ENCODE data around the gene GATAD2A. TPM values are rescaled to one million over a fixed set of nuclear protein-coding genes. Genes with fewer than 3 reads are reported as not detected.
A peak's percentile ranks its signal among the peaks of the same experiment; 100 is the strongest.
"Not testable (repeated sequence)": the region's sequence is repeated elsewhere in the genome, so short reads cannot be mapped to it uniquely, and the experiment has no call there.

Gene GATAD2A
- total and polyA plus RNA-seq, 2 donors from 2014 or later = 18.0 to 91.0 TPM

DNA sequence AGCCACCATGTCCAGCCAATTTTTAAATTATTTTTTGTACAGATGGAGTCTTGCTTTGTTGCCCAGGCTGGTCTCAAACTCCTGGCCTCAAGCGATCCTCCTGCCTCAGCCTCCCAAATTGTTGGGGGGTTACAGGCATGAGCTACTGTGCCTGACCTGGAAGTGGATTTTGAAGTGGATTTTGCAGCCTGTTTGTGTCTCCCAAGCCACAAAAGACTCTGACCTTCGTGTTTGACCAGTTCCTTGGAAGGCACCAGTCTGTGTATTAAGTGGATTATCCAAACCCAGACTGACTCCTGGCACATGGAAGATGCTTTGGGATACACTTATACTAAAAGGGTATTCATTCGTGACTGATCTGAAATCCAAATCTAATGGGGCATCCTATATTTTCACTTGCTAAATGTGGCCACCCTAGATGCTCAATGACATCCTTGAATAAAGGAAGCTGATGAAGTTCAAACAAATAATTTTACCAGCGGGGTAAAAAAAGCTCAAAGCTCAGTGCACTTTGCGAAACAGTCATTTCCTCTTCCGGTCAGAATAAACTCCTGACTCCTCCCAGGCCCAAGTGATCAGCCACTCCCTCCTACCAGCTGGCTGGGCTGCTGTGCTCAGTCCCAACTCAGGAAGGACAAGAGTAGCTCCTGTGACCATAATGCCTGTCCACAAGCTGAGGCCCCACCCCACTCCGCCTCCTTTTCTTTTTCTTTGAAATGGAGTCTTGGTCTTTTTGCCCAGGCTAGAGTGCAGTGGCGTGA, 32.6 kb upstream of the GATAD2A start:
- Histone ChIP-seq H3K4me3 (ENCODE audit: low read length in 3 of 3) (no peak overlapping the region), H3K9me3 (ENCODE audit: control insufficient read depth in 2 of 3, insufficient read depth in 1 of 3, low read length in 3 of 3) (no peaks in the 10 kb centered on the region), H3K9ac (ENCODE audit: low read length in 3 of 3) (no peak overlapping the region), H3K36me3 (ENCODE audit: control insufficient read depth in 2 of 3, insufficient read depth in 3 of 3, low read length in 3 of 3) (no peaks in the 10 kb centered on the region), H3K27me3 (ENCODE audit: control insufficient read depth, insufficient read depth, low read length) (no peaks in the 10 kb centered on the region), H3K4me1 (ENCODE audit: control insufficient read depth in 2 of 3, insufficient read depth in 2 of 3, low read depth in 1 of 3, low read length in 3 of 3) (peaks cover 0 to 5% (median 5%) of the 10 kb centered on the region in 3 donors), H3K27ac (ENCODE audit: low read depth in 2 of 2, low read length in 2 of 2) (peak overlapping the region; percentile 55 to 86)
- FAIRE-seq (no peak), DNase-seq (peak in 2 of 5 donors; percentile 61 to 86)
- no peak for TF ChIP-seq CTCF (IDR thresholded peaks at IDR 0.05; ENCODE audit: borderline replicate concordance, extremely low read depth, insufficient read depth)
- intact Hi-C loops (cut with DNase I) = no loop called here

GRCh38 chr19:19379527-19379926, 25.9 kb upstream of the GATAD2A start:
- H3K36me3 ChIP-seq (ENCODE audit: control insufficient read depth in 2 of 3, insufficient read depth in 3 of 3, low read length in 3 of 3) = no peaks in the 10 kb centered on the region
- DNase-seq (no peak), FAIRE-seq (no peak)
- H3K9ac ChIP-seq (ENCODE audit: low read length in 3 of 3) = no peak overlapping the region
- H3K9me3 ChIP-seq (ENCODE audit: control insufficient read depth in 2 of 3, insufficient read depth in 1 of 3, low read length in 3 of 3) = no peaks in the 10 kb centered on the region
- no peak overlapping the region for H3K27ac ChIP-seq (ENCODE audit: low read depth in 2 of 2, low read length in 2 of 2)
- no peak overlapping the region for H3K4me3 ChIP-seq (ENCODE audit: low read length in 3 of 3)
- no peak for TF ChIP-seq CTCF (IDR thresholded peaks at IDR 0.05; ENCODE audit: borderline replicate concordance, extremely low read depth, insufficient read depth)
- peaks cover 0 to 7% (median 4%) of the 10 kb centered on the region in 3 donors for H3K4me1 ChIP-seq (ENCODE audit: control insufficient read depth in 2 of 3, insufficient read depth in 2 of 3, low read depth in 1 of 3, low read length in 3 of 3)
- no peaks in the 10 kb centered on the region for H3K27me3 ChIP-seq (ENCODE audit: control insufficient read depth, insufficient read depth, low read length)
- intact Hi-C loops (cut with DNase I) = no loop called here

DNA sequence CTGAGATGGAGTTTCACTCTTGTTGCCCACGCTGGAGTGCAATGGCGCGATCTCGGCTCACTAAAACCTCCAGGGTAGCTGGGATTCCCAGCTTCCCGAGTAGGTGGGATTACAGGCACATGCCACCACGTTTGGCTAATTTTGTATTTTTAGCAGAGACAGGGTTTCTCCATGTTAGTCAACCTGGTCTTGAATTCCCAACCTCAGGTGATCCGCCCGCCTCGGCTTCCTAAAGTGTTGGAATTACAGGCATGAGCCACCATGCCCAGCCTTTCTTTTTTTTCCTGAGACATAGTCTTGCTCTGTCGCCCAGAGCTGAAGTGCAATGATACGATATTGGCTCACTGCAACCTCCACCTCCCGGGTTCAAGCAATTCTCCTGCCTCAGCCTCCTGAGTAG, 25.2 kb upstream of the GATAD2A start:
- H3K4me1 ChIP-seq (ENCODE audit: control insufficient read depth in 2 of 3, insufficient read depth in 2 of 3, low read depth in 1 of 3, low read length in 3 of 3); H3K9me3 ChIP-seq (ENCODE audit: control insufficient read depth in 2 of 3, insufficient read depth in 1 of 3, low read length in 3 of 3); H3K36me3 ChIP-seq (ENCODE audit: control insufficient read depth in 2 of 3, insufficient read depth in 3 of 3, low read length in 3 of 3); intact Hi-C loops (cut with DNase I); H3K27me3 ChIP-seq (ENCODE audit: control insufficient read depth, insufficient read depth, low read length); H3K4me3 ChIP-seq (ENCODE audit: low read length in 3 of 3); H3K9ac ChIP-seq (ENCODE audit: low read length in 3 of 3); FAIRE-seq; H3K27ac ChIP-seq (ENCODE audit: low read depth in 2 of 2, low read length in 2 of 2): not testable (repeated sequence)
- DNase-seq = peak in 1 of 5 donors; percentile 16

GRCh38 chr19:19381007-19381926, 24.2 kb upstream of the GATAD2A start:
- no peak overlapping the region for H3K4me3 ChIP-seq (ENCODE audit: low read length in 3 of 3)
- H3K9ac ChIP-seq (ENCODE audit: low read length in 3 of 3) = no peak overlapping the region
- H3K9me3 ChIP-seq (ENCODE audit: control insufficient read depth in 2 of 3, insufficient read depth in 1 of 3, low read length in 3 of 3) = no peaks in the 10 kb centered on the region
- TF ChIP-seq CTCF (IDR thresholded peaks at IDR 0.05; ENCODE audit: borderline replicate concordance, extremely low read depth, insufficient read depth) = no peak
- intact Hi-C loops (cut with DNase I) = no loop called here
- DNase-seq (peak in 1 of 5 donors; percentile 19), FAIRE-seq (no peak)
- no peak overlapping the region for H3K27ac ChIP-seq (ENCODE audit: low read depth in 2 of 2, low read length in 2 of 2)
- H3K27me3 ChIP-seq (ENCODE audit: control insufficient read depth, insufficient read depth, low read length) = no peaks in the 10 kb centered on the region
- no peaks in the 10 kb centered on the region for H3K36me3 ChIP-seq (ENCODE audit: control insufficient read depth in 2 of 3, insufficient read depth in 3 of 3, low read length in 3 of 3)
- H3K4me1 ChIP-seq (ENCODE audit: control insufficient read depth in 2 of 3, insufficient read depth in 2 of 3, low read depth in 1 of 3, low read length in 3 of 3) = peaks cover 0 to 7% (median 7%) of the 10 kb centered on the region in 3 donors

Data from kidney (tissue), 14 donors.